Measurements from ENCODE around the gene OR5A1.

OR5A1 gene

DNA sequence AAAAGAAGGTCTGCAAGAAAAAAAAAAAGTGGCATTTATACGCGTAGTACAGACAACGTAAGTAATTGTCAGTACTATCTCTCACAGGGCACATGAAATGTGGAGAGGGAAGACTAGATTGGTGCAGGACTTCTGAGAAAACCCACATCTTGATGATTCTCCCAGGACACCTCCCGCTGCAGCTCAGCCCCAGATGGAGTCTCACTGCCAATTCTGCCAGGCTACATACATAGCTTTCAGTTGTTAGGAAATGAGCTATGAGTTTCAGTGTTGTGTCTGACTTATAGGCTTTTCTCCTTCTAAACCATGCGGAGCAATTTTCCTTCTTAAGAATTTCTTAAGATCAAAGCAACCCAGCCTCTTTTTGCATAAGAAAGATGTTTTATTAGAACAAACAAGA lies 19.7 kb upstream of the OR5A1 start:
- TF ChIP-seq, protein P1, sequence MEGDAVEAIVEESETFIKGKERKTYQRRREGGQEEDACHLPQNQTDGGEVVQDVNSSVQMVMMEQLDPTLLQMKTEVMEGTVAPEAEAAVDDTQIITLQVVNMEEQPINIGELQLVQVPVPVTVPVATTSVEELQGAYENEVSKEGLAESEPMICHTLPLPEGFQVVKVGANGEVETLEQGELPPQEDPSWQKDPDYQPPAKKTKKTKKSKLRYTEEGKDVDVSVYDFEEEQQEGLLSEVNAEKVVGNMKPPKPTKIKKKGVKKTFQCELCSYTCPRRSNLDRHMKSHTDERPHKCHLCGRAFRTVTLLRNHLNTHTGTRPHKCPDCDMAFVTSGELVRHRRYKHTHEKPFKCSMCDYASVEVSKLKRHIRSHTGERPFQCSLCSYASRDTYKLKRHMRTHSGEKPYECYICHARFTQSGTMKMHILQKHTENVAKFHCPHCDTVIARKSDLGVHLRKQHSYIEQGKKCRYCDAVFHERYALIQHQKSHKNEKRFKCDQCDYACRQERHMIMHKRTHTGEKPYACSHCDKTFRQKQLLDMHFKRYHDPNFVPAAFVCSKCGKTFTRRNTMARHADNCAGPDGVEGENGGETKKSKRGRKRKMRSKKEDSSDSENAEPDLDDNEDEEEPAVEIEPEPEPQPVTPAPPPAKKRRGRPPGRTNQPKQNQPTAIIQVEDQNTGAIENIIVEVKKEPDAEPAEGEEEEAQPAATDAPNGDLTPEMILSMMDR (conservative IDR thresholded peaks at IDR 0.05) = no peak
- no peak overlapping the region for H3K27ac ChIP-seq

DNA sequence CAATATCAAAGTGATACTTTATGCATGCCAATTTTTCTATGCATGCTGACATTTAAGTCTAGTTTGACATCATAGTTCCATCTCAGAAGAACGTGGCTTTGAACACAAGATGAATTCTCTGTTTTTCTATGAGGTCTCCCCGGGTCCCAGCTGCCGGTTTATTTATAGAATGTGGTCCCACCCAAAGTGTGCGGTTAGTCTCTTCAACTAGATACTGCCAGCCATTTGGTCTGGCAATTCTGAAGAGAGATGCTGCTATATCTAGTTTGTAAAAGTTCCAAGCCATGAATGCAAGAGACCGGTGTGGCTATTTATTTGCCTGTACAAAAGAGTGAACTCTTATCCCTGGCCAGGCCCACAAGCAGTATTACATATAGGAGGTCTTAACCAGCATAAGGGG lies 19.2 kb upstream of the OR5A1 start:
- TF ChIP-seq, protein P1 (conservative IDR thresholded peaks at IDR 0.05) = no peak
- H3K27ac ChIP-seq = no peak overlapping the region

DNA sequence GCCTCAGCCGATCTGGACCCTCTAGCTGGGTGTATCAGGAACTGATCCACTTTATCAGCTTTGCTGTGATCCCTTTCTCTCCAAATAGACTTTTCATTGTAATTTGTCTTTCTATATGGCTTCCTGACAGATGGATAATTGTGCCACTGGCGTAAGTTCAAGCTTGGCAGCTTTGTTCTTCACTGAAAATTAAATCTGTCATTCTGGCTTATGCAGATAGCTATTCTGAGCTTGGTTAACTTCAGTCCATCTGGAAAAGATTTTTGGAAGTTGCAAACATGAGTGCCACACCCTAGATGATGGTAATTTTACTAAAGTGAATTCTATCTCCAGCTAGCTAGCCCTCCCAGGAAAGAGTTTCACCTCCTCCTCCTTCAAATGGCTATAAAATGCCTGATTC lies 18.1 kb upstream of the OR5A1 start:
- TF ChIP-seq, protein P1 (conservative IDR thresholded peaks at IDR 0.05) = no peak

DNA sequence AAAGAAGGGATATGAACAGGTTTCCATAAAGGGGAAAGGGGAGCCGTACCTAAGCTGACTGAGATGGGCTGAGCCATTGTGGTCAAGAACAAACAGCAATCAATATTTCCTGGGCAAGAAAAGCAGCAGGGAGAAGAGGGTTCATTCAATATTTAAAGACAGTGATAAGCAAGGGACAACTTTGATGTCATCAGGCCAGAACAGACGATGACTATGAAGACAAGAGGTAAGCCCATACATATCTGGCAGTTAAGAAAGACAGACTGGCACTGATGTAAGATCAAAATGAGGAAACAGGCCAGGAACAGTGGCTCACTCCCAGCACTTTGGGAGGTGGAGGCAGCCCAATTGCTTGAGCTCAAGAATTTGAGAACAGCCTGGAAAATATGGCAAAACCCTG lies 12.4 kb upstream of the OR5A1 start:
- TF ChIP-seq, protein P1 (conservative IDR thresholded peaks at IDR 0.05) = no peak
- no peak overlapping the region for H3K27ac ChIP-seq

More for the DNA sequence above, 18.1 kb upstream of the OR5A1 start:
- no peak overlapping the region for H3K27ac ChIP-seq

DNA sequence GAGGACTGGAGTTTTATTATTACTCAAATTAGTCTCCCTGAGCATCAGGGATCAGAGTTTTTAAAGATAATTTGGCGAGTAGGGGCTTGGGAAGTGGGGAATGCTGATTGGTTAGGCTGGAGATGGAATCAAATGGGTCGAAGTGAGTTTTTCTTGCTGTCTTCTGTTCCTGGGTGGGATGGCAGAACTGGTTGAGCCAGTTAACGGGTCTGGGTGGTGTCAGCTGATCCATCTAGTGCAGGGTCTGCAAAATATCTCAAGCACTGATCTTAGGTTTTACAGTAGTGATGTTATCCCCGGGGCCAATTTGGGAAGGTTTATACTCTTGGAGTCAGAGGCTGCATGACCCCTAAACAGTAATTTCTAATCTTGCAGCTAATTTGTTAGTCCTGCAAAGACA lies 11.1 kb upstream of the OR5A1 start:
- no peak overlapping the region for H3K27ac ChIP-seq
- TF ChIP-seq, protein P1 (conservative IDR thresholded peaks at IDR 0.05) = no peak

DNA sequence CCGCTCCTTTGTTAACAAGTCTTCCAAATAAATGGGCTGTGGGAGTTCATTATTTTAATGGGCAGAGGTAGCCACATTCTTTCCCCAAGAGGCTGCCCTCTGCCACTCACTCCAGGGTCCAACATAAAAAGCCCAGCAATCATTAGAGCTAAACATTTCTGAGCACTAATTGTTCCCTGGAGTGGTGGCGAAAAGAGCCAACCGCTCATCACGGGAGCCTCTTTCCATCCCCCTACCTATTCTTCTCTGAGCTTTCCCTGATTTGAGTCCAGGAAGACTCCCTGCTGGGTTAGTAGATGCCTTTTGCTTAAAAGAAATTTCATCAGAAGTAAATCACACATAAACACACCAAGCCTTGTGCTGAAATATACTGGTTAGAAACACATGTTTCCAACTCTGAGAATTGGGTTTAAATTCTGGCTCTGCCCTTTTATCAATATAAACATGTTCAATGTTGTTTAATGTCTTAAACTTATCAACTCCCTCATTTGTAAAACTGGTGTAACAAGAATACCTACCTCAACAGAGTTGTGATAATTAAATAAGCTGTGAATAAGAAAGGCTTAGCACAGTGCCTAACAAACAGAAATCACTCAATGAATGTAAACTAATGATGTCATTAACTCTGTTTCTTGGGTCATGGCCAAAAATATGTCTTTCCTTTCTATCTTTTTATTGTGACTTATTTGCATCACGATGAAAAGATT lies 9.8 kb upstream of the OR5A1 start, which contains the start of gene OR5A2:
TSS of gene OR5A2 (minus strand) at position 53 of the 707 bp plus-strand sequence. CDS start 3,460 bp downstream, outside the sequence.
- TF ChIP-seq, protein P1 (conservative IDR thresholded peaks at IDR 0.05) = no peak
- H3K27ac ChIP-seq = no peak within 1 kb of the TSS

DNA sequence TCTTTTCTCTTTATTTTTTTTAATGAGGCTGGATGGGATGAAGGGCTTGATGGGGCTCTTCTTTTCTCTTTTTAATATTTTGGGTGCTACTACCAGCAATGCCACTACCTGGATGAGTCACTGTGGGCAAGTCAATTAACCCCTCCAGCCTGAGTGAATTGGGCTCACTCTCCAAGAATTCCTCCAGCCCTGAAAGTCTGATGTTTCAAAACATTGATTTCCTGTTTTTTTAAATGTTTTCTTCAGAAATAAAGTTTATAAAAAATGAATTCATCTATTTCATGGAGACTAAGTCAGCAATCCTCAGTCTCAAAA lies 9.2 kb upstream of the OR5A1 start:
- H3K27ac ChIP-seq = no peak overlapping the region
- TF ChIP-seq, protein P1 (conservative IDR thresholded peaks at IDR 0.05) = no peak
